Transverse colon (tissue), 4 donors: Measurements from ENCODE around the gene ASCL4.

Experiments
- POLR2A ChIP-seq: fragments of 450-650 bp; IDR thresholded peaks from one replicate; pipeline ENCODE4 v1.6.1; 2016; ENCODE audit warnings: antibody characterized with exemption, mild to moderate bottlenecking, moderate library complexity
- POLR2AphosphoS5 ChIP-seq, 3 donors: sonication (generic); formaldehyde crosslinking; IDR thresholded peaks; one replicate each; pipeline ENCODE4 v1.6.1; 2016; ENCODE audit warnings: antibody characterized with exemption in 3 of 3
- TF ChIP-seq, protein P1 (sequence below), 5 experiments: fragments of 200-600 bp in 3 of 5; fragments of 450-650 bp in 2 of 5; sonication (generic) in 3 of 5; IDR thresholded peaks; 1 replicate in 2 of 5; 2 replicates in 3 of 5; pipeline ENCODE4 v1.5.1; 2016 to 2017; ENCODE audit warnings: antibody characterized with exemption in 5 of 5, inconsistent platforms in 3 of 5, mild to moderate bottlenecking in 2 of 5, moderate library complexity in 1 of 5

DNA sequence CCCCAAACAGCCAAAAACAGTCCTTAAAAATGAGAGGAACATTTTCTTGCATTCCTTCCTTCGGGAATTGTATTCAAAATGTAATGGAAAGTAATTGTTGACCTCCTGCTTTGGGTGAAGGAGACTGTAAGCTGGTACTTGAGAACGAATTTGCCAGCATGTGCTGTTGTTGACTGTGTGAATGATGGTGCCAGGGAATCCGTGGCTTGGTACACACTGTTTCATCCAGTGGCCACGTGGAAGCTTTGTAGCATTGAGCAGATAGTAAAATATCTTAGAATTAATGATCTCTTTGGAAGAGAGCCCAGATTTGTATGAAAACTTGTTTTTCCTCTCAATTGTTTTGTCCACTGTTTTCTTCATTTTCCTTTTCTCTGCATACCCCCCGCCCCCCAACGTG lies 1.7 kb downstream of the ASCL4 start:
- TF ChIP-seq, protein P1, sequence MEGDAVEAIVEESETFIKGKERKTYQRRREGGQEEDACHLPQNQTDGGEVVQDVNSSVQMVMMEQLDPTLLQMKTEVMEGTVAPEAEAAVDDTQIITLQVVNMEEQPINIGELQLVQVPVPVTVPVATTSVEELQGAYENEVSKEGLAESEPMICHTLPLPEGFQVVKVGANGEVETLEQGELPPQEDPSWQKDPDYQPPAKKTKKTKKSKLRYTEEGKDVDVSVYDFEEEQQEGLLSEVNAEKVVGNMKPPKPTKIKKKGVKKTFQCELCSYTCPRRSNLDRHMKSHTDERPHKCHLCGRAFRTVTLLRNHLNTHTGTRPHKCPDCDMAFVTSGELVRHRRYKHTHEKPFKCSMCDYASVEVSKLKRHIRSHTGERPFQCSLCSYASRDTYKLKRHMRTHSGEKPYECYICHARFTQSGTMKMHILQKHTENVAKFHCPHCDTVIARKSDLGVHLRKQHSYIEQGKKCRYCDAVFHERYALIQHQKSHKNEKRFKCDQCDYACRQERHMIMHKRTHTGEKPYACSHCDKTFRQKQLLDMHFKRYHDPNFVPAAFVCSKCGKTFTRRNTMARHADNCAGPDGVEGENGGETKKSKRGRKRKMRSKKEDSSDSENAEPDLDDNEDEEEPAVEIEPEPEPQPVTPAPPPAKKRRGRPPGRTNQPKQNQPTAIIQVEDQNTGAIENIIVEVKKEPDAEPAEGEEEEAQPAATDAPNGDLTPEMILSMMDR (IDR thresholded peaks at IDR 0.05): no peak
- no peak for TF ChIP-seq POLR2A
- no peak for TF ChIP-seq POLR2AphosphoS5 (IDR thresholded peaks at IDR 0.05)
